ENCODE measurements around the gene ADAMTS5. TPM values are rescaled to one million over a fixed set of nuclear protein-coding genes. Genes with fewer than 3 reads are reported as not detected.

The ADAMTS5 gene
- total RNA-seq, 6 donors from 2014 or later: under 0.01 to 5.9 (median 1.6) TPM

DNA sequence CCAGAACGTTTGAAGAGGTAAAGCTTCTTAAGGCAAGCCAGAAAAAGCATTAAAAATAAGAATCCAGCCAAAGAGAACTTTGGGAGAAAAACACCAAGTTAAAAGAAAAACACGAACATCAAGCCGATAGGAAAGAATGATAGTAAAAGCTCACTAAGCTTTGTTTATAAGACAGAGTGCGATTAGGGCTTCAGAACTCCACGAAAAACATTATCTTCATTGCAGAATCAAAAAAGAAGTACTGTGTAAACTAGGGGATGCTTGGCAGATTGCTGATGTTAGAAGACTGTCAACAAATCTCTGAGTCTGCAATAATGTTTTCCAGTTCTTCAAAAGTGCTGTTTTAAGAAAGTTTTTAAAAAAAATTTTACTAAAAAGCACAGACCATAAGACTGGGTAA is 30.2 kb downstream of the ADAMTS5 start:
- no peak overlapping the region for H3K27ac ChIP-seq
- WGBS, 2 donors: 59 to 70% methylated on average over 5 of the region's 5 CpGs
- no peaks in the 10 kb centered on the region for H3K36me3 ChIP-seq
- H3K4me3 ChIP-seq: no peak overlapping the region
- H3K4me1 ChIP-seq: no peaks in the 10 kb centered on the region
- H3K27me3 ChIP-seq: no peaks in the 10 kb centered on the region
- H3K9me3 ChIP-seq: no peaks in the 10 kb centered on the region
- ATAC-seq (ENCODE audit: low FRiP score in 2 of 2) (no peak), DNase-seq (no peak)
- TF ChIP-seq POLR2A (IDR thresholded peaks at IDR 0.05): no peak
- no peak for TF ChIP-seq POLR2AphosphoS5 (IDR thresholded peaks at IDR 0.05)
- TF ChIP-seq, protein P1, sequence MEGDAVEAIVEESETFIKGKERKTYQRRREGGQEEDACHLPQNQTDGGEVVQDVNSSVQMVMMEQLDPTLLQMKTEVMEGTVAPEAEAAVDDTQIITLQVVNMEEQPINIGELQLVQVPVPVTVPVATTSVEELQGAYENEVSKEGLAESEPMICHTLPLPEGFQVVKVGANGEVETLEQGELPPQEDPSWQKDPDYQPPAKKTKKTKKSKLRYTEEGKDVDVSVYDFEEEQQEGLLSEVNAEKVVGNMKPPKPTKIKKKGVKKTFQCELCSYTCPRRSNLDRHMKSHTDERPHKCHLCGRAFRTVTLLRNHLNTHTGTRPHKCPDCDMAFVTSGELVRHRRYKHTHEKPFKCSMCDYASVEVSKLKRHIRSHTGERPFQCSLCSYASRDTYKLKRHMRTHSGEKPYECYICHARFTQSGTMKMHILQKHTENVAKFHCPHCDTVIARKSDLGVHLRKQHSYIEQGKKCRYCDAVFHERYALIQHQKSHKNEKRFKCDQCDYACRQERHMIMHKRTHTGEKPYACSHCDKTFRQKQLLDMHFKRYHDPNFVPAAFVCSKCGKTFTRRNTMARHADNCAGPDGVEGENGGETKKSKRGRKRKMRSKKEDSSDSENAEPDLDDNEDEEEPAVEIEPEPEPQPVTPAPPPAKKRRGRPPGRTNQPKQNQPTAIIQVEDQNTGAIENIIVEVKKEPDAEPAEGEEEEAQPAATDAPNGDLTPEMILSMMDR (IDR thresholded peaks at IDR 0.05): no peak
- TF ChIP-seq EP300 (IDR thresholded peaks at IDR 0.05): no peak

DNA sequence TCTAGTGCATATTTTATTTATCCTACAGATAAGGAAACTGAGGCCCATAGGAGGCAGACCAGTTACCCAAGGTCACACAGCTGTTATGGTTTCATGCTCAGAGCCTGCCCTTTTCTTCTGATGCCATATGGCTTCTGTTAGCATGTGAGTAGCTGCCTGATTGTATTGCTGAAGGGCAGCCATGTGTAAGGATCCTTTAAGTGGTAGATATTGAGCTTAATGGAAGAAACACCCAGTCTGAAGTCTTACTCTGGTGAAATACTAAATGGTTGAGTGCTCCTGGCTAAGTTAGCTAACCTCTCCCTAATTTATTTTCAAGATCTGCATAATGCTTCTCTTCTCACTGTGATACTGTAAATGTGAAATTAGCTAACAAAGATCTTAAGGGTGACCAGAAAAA is 30.9 kb downstream of the ADAMTS5 start:
- H3K27me3 ChIP-seq: no peaks in the 10 kb centered on the region
- H3K36me3 ChIP-seq: no peaks in the 10 kb centered on the region
- no peak overlapping the region for H3K27ac ChIP-seq
- H3K4me3 ChIP-seq: no peak overlapping the region
- H3K4me1 ChIP-seq: no peaks in the 10 kb centered on the region
- no peaks in the 10 kb centered on the region for H3K9me3 ChIP-seq
- ATAC-seq (ENCODE audit: low FRiP score in 2 of 2): no peak
- DNase-seq: no peak
- TF ChIP-seq POLR2A (IDR thresholded peaks at IDR 0.05): no peak
- no peak for TF ChIP-seq EP300 (IDR thresholded peaks at IDR 0.05)
- TF ChIP-seq POLR2AphosphoS5 (IDR thresholded peaks at IDR 0.05): no peak
- TF ChIP-seq, protein P1 (IDR thresholded peaks at IDR 0.05): no peak

DNA sequence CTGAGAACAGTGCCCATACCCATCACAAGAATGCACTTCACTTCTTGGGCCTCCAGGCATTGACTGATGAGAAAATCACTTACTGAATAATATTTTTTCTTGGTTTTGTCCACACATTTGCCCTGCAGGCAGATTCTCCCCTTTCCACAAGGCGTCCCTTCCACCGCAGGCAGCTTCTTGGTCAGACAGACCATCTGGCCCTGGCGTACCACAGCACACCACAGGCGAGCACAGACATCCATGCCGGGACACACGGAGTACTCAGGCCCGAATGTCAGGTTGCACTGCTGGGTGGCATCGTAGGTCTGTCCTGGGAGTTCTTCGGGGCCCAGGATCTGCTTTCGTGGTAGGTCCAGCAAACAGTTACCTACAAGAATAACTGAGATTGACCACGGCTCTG is 32.5 kb downstream of the ADAMTS5 start:
- ATAC-seq (ENCODE audit: low FRiP score in 2 of 2): no peak
- H3K27me3 ChIP-seq: no peaks in the 10 kb centered on the region
- H3K4me1 ChIP-seq: no peaks in the 10 kb centered on the region
- WGBS, 2 donors: 93 to 97% methylated on average over 9 to 11 of the region's 11 CpGs
- no peaks in the 10 kb centered on the region for H3K36me3 ChIP-seq
- no peak overlapping the region for H3K27ac ChIP-seq
- TF ChIP-seq EP300 (IDR thresholded peaks at IDR 0.05) (no peak), POLR2A (IDR thresholded peaks at IDR 0.05) (no peak), POLR2AphosphoS5 (IDR thresholded peaks at IDR 0.05) (no peak)
- TF ChIP-seq, protein P1 (IDR thresholded peaks at IDR 0.05): no peak
- H3K4me3 ChIP-seq: no peak overlapping the region
- no peaks in the 10 kb centered on the region for H3K9me3 ChIP-seq
- peak in 1 of 2 donors; percentile 12 for DNase-seq

DNA sequence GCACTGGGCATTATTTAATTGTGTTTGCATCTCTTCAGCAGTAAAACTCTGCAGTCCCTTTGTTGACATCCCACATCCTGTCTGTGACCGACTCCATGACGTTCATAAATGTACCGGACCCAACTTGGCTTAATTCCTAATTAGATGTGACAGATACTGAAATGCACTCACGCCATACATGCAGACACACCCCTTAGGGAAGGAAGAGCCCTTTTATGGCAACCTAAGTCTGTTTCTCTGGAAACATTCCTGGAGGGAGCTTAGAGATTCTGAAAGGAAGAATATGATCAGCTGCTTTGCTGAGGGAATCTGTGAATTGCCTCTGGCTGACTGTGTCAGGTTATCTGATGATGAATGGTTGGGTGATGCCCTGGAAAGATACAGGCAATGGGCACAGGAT is 33.4 kb downstream of the ADAMTS5 start:
- Histone ChIP-seq H3K9me3 (no peaks in the 10 kb centered on the region), H3K4me3 (no peak overlapping the region), H3K27me3 (no peaks in the 10 kb centered on the region), H3K4me1 (no peaks in the 10 kb centered on the region), H3K27ac (no peak overlapping the region), H3K36me3 (no peaks in the 10 kb centered on the region)
- no peak for ATAC-seq (ENCODE audit: low FRiP score in 2 of 2)
- no peak for DNase-seq
- WGBS, 2 donors: 45 to 55% methylated on average over 4 of the region's 4 CpGs
- TF ChIP-seq POLR2AphosphoS5 (IDR thresholded peaks at IDR 0.05): no peak
- TF ChIP-seq POLR2A (IDR thresholded peaks at IDR 0.05): no peak
- no peak for TF ChIP-seq EP300 (IDR thresholded peaks at IDR 0.05)
- TF ChIP-seq, protein P1 (IDR thresholded peaks at IDR 0.05): no peak

DNA sequence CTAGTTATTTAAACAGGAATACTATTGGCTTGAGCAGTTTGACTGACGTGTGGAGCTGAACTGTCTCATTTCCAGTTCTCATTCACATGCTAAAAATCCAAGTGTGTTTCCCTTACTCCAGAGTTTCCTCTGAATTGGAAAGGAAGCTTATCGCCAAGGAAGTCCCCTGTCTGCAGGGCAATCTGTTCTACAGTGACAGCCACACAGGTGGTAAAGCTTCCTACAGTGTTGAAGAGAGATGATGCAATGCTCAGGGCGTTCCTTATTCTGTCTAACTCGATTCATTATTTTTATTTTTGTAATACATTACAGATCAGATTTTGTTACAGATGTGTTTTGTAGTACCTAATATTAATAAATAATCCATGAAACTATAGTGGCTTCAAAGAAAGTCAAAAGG is 41.3 kb downstream of the ADAMTS5 start:
- 74 to 79% methylated on average over 4 of the region's 4 CpGs for WGBS, 2 donors
- Histone ChIP-seq H3K9me3 (no peaks in the 10 kb centered on the region), H3K36me3 (no peaks in the 10 kb centered on the region), H3K27me3 (no peaks in the 10 kb centered on the region), H3K4me1 (no peaks in the 10 kb centered on the region), H3K4me3 (no peak overlapping the region), H3K27ac (no peak overlapping the region)
- no peak for TF ChIP-seq POLR2A (IDR thresholded peaks at IDR 0.05)
- TF ChIP-seq EP300 (IDR thresholded peaks at IDR 0.05): no peak
- TF ChIP-seq, protein P1 (IDR thresholded peaks at IDR 0.05): no peak
- TF ChIP-seq POLR2AphosphoS5 (IDR thresholded peaks at IDR 0.05): no peak
- ATAC-seq (ENCODE audit: low FRiP score in 2 of 2) (no peak), DNase-seq (no peak)

All from upper lobe of left lung (tissue), 6 donors.